Upper lobe of right lung (tissue), 1 donor: ENCODE results near the gene SEC11C. TPM values are rescaled to one million over a fixed set of nuclear protein-coding genes. Genes with fewer than 3 reads are reported as not detected.

Source experiments
- ATAC-seq: fragments of 200-7000 bp; cut with Tn5 transposase; one replicate; pipeline ENCODE4 v1.9.1; 2020; ENCODE audit warnings: mild to moderate bottlenecking, moderate library complexity
- DNase-seq: peaks from one replicate; pipeline ENCODE4 v3.0.0-alpha.2; 2020
- H3K27ac ChIP-seq: fragments of 200-600 bp; one replicate; pipeline ENCODE4 v1.8.0; 2022
- H3K27me3 ChIP-seq: fragments of 200-600 bp; one replicate; pipeline ENCODE4 v1.8.0; 2022; ENCODE audit warnings: mild to moderate bottlenecking
- H3K36me3 ChIP-seq: fragments of 200-600 bp; one replicate; pipeline ENCODE4 v1.8.0; 2022
- H3K4me1 ChIP-seq: fragments of 200-600 bp; one replicate; pipeline ENCODE4 v1.8.0; 2022
- H3K4me3 ChIP-seq: fragments of 200-600 bp; one replicate; pipeline ENCODE4 v1.8.0; 2022; ENCODE audit warnings: mild to moderate bottlenecking
- H3K9me3 ChIP-seq: fragments of 200-600 bp; one replicate; pipeline ENCODE4 v1.8.0; 2022
- intact Hi-C: fragments of 100-400 bp; cut with DNase I; formaldehyde crosslinking; loops from one replicate; pipeline ENCODE4 v1.11.0; 2022
- total RNA-seq: library from RNA; stranded (reverse); fragmentation: NEBNext Ultra II Directional; extraction: Animal tissue kit (Norgen Biotek cat#: 25700); gene quantifications from one replicate; pipeline ENCODE4 v1.2.1, GENCODE V29; 2021
- TF ChIP-seq, protein P1 (sequence below): fragments of 200-600 bp; IDR thresholded peaks from one replicate; pipeline ENCODE4 v1.8.0; 2022; ENCODE audit warnings: antibody characterized with exemption
- donor health status: DM: no; HTN: yes; CAD: no; lungs with severe emphysema.

SEC11C gene
- total RNA-seq, 1 donor from 2014 or later: 66.8 TPM

DNA sequence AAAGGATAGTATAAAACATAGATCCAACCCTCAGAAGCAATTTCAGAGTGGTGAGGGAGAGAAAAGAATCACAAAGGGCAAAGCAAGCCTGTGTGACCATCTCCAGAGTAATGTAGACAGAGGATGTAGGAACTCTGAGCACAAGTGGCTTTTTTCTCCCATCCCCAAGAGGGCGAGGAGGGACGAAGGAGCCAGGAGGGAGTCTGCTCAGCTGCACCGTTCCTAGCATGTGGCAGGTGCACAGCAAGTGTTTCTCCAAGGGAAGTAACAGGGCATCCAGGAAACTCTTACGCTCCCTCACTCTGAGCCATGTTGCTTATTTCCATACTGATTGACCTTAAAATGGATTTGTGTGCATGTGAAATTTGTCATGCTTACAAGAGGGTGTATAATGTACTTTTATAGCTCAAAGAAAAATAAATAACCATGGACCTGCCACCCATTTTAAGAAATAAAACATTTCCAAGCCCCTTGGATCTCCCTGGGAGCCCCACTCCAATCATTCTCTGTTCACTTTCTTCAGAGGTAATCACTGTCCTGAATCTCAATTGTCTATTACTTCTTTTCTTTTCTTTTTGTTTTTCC lies 37.8 kb upstream of the SEC11C start:
- DNase-seq: no peak
- intact Hi-C loops: no loop called here
- Histone ChIP-seq H3K4me1 (no peaks in the 10 kb centered on the region), H3K27ac (no peak overlapping the region), H3K9me3 (no peaks in the 10 kb centered on the region), H3K27me3 (peaks cover 10% of the 10 kb centered on the region), H3K4me3 (no peak overlapping the region), H3K36me3 (no peaks in the 10 kb centered on the region)
- no peak for ATAC-seq
- TF ChIP-seq, protein P1, sequence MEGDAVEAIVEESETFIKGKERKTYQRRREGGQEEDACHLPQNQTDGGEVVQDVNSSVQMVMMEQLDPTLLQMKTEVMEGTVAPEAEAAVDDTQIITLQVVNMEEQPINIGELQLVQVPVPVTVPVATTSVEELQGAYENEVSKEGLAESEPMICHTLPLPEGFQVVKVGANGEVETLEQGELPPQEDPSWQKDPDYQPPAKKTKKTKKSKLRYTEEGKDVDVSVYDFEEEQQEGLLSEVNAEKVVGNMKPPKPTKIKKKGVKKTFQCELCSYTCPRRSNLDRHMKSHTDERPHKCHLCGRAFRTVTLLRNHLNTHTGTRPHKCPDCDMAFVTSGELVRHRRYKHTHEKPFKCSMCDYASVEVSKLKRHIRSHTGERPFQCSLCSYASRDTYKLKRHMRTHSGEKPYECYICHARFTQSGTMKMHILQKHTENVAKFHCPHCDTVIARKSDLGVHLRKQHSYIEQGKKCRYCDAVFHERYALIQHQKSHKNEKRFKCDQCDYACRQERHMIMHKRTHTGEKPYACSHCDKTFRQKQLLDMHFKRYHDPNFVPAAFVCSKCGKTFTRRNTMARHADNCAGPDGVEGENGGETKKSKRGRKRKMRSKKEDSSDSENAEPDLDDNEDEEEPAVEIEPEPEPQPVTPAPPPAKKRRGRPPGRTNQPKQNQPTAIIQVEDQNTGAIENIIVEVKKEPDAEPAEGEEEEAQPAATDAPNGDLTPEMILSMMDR: no peak

DNA sequence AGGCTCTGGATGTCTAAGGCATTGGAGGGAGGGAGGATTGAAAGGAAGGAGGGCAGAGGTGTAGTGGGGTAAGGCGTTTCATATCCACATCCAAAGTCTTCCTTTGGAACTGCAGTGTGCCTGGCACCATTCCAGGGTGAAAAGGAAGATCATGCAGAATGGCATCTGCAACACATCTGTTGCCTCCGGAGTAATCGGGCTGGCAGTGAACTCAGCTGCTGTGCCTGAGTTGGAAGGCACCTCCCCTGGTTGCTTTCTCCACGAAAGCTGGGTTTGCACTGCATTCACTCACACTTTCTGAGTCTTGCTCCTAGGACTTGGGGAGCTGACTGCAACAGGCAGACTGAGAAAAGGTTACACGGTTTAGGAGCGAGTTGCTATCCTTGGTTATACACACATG lies 30.3 kb upstream of the SEC11C start:
- intact Hi-C loops: no loop called here
- ATAC-seq (no peak), DNase-seq (no peak)
- no peak overlapping the region for H3K27ac ChIP-seq
- H3K27me3 ChIP-seq: peaks cover 25% of the 10 kb centered on the region
- H3K36me3 ChIP-seq: no peaks in the 10 kb centered on the region
- no peaks in the 10 kb centered on the region for H3K9me3 ChIP-seq
- H3K4me1 ChIP-seq: no peaks in the 10 kb centered on the region
- H3K4me3 ChIP-seq: no peak overlapping the region
- TF ChIP-seq, protein P1: no peak

DNA sequence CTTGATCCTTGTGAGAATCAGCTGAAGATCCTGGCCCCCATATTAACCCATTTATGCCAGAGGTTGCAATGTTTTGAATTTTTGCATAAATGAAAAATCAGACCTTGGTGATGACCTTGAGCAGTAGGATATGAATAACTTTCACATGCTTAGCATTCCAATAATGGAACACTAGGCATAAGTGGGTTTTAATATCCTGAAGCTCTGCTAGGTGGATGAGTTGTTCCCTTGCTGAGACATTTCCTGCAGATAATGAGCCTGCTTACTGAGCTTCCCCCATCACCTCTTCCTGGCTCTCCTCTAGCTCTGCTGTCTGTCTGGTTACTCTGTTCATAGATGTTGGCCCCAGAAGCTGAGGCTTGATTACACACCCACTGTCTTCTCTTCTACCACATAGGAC lies 25.5 kb upstream of the SEC11C start:
- ATAC-seq (no peak), DNase-seq (no peak)
- H3K36me3 ChIP-seq: no peaks in the 10 kb centered on the region
- no peak overlapping the region for H3K27ac ChIP-seq
- TF ChIP-seq, protein P1: no peak
- no peak overlapping the region for H3K4me3 ChIP-seq
- intact Hi-C loops: no loop called here
- no peaks in the 10 kb centered on the region for H3K9me3 ChIP-seq
- H3K27me3 ChIP-seq: peaks cover 16% of the 10 kb centered on the region
- no peaks in the 10 kb centered on the region for H3K4me1 ChIP-seq

DNA sequence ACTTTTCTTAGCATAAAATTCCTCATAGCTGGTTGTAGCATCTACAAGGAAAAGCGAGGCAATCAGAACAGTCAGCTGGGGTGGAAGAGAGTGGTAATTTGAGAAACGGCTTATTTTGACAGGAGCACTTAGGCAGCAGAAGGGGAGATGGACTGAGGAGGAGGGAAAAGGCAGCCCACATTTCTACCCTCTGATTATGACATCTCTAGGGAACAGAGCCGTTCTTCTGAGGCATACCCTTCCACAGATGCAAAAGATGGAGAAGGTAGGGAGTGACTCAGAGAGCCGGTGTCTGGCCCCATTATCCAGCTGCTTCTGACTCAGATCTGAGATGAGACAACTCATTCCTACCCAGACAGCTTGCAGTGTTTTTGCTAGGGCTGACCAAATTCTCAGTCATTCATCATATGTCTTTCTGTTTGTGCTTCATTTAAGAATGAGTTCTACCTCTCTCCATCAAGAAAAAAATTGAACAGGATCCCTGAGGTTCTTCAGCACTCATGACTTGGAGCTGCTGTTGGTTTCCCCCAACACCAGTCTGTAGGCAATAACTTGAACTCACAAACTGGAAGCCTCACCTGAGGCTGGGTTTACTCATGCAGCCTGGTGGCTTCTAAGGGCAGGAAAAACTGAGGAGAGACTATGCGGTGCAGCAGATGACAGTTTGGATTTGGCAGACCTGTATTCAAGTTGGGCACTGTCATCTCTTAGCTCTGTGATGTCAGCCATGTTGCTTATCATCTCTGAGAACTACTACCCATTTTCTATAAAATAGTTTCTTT lies 15.9 kb upstream of the SEC11C start:
- no peak for ATAC-seq
- intact Hi-C loops: no loop called here
- Histone ChIP-seq H3K9me3 (no peaks in the 10 kb centered on the region), H3K4me1 (no peaks in the 10 kb centered on the region), H3K27ac (no peak overlapping the region), H3K36me3 (no peaks in the 10 kb centered on the region), H3K27me3 (no peaks in the 10 kb centered on the region), H3K4me3 (no peak overlapping the region)
- no peak for DNase-seq
- TF ChIP-seq, protein P1: no peak

DNA sequence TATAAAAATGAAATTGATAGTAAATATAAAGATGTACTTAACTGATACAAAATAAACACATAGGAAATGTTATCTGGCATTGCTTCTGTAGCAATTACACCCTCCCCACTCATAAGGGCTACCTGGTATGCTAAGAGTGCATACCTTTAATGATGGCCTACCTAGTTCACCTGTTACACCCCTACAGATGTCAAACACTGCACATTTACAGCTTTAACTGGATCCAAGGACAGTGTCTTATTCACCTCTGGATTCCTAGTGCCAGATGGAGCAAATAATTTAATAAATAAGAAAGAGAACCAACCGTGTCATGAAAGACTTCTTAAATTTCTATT lies 15.3 kb upstream of the SEC11C start:
- Histone ChIP-seq H3K4me3 (no peak overlapping the region), H3K36me3 (no peaks in the 10 kb centered on the region), H3K27me3 (peaks cover 4% of the 10 kb centered on the region), H3K9me3 (no peaks in the 10 kb centered on the region), H3K4me1 (no peaks in the 10 kb centered on the region), H3K27ac (no peak overlapping the region)
- TF ChIP-seq, protein P1: no peak
- no peak for ATAC-seq
- intact Hi-C loops: no loop called here
- no peak for DNase-seq
